SJCRH30 (cell line): ENCODE data around the gene PRKN. TPM values are rescaled to one million over a fixed set of nuclear protein-coding genes. Genes with fewer than 3 reads are reported as not detected.

Experiments
- DNase-seq, 2 experiments: peaks; one replicate each; pipeline ENCODE4 v3.0.0-alpha.2; 2015 to 2020
- H3K27ac ChIP-seq: fragments of 250-450 bp; sonication (Bioruptor Pico); 2 replicates; pipeline ENCODE4 v1.5.1; 2020; ENCODE audit warnings: mild to moderate bottlenecking, moderate library complexity
- H3K27me3 ChIP-seq: fragments of 250-450 bp; sonication (Bioruptor Pico); 2 replicates; pipeline ENCODE4 v1.5.1; 2020; ENCODE audit warnings: mild to moderate bottlenecking, moderate library complexity
- H3K36me3 ChIP-seq: fragments of 250-450 bp; sonication (Bioruptor Pico); 2 replicates; pipeline ENCODE4 v1.5.1; 2020; ENCODE audit warnings: mild to moderate bottlenecking, moderate library complexity
- H3K4me1 ChIP-seq: fragments of 250-450 bp; sonication (Bioruptor Pico); 2 replicates; pipeline ENCODE4 v1.5.1; 2020; ENCODE audit warnings: mild to moderate bottlenecking, moderate library complexity
- H3K4me3 ChIP-seq: fragments of 250-450 bp; sonication (Bioruptor Pico); 2 replicates; pipeline ENCODE4 v1.5.1; 2020; ENCODE audit warnings: mild to moderate bottlenecking, moderate library complexity
- H3K9me3 ChIP-seq: fragments of 250-450 bp; sonication (Bioruptor Pico); replicated peaks from 2 replicates; pipeline ENCODE4 v1.5.1; 2020; ENCODE audit warnings: mild to moderate bottlenecking, moderate library complexity
- total RNA-seq: library from RNA; depleted of rRNA; stranded (reverse); fragments of >200 nt; shearing (Covaris generic); gene quantifications from 2 replicates; pipeline ENCODE4 v1.2.3, GENCODE V29; 2014

PRKN gene
- total RNA-seq, 1 experiment from 2014 or later = not detected

- H3K9me3 ChIP-seq = no peaks in the 10 kb centered on the region
- no peaks in the 10 kb centered on the region for H3K27me3 ChIP-seq
- no peaks in the 10 kb centered on the region for H3K36me3 ChIP-seq
- H3K4me1 ChIP-seq = peaks cover 54% of the 10 kb centered on the region
- H3K27ac ChIP-seq = peak overlapping the region; percentile 64; the same call in 1 of the 2 replicates
- H3K4me3 ChIP-seq = no peak overlapping the region
- DNase-seq = no peak
Measured at GRCh38 chr6:161414707-161415106, 1312.9 kb downstream of the PRKN start.

DNA sequence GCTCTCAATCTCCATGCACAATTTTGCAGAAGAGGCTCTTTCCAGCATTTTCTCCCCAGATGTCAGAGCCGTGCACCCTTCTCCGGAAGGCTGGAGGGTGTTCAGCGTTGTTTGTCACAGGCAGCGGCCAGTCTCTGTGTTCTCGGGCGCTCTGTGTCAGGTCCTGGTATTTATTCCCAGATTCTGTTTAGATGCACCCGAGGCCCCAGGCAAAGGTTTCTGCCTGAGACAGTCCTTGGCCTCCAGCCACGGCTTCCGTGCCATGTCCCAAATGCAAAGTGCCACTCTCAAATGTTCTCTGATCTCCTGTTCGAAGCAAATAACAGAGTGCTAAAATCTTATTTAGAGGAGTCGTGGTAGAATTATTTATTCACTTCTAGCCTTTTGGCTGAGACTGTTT is 1313.4 kb downstream of the PRKN start:
- peak overlapping the region; percentile 7; the same call in 1 of the 2 replicates for H3K4me3 ChIP-seq
- H3K4me1 ChIP-seq = peaks cover 52% of the 10 kb centered on the region
- no peaks in the 10 kb centered on the region for H3K27me3 ChIP-seq
- DNase-seq = peak in 1 of 2 experiments; percentile 47
- H3K36me3 ChIP-seq = no peaks in the 10 kb centered on the region
- H3K9me3 ChIP-seq = no peaks in the 10 kb centered on the region
- H3K27ac ChIP-seq = peak overlapping the region; percentile 64

- no peaks in the 10 kb centered on the region for H3K36me3 ChIP-seq
- DNase-seq = peak; percentile 80 to 89
- peak overlapping the region; percentile 64 for H3K27ac ChIP-seq
- peak overlapping the region; percentile 7; the same call in 1 of the 2 replicates for H3K4me3 ChIP-seq
- H3K9me3 ChIP-seq = no peaks in the 10 kb centered on the region
- H3K4me1 ChIP-seq = peaks cover 47% of the 10 kb centered on the region
- H3K27me3 ChIP-seq = no peaks in the 10 kb centered on the region
Measured at GRCh38 chr6:161413355-161413771, 1314.2 kb downstream of the PRKN start.

- Histone ChIP-seq H3K4me1 (peaks cover 46% of the 10 kb centered on the region), H3K27me3 (no peaks in the 10 kb centered on the region), H3K4me3 (no peak overlapping the region), H3K36me3 (no peaks in the 10 kb centered on the region), H3K27ac (peak overlapping the region; percentile 64), H3K9me3 (no peaks in the 10 kb centered on the region)
- DNase-seq = no peak
Measured at GRCh38 chr6:161412795-161413194, 1314.8 kb downstream of the PRKN start.

DNA sequence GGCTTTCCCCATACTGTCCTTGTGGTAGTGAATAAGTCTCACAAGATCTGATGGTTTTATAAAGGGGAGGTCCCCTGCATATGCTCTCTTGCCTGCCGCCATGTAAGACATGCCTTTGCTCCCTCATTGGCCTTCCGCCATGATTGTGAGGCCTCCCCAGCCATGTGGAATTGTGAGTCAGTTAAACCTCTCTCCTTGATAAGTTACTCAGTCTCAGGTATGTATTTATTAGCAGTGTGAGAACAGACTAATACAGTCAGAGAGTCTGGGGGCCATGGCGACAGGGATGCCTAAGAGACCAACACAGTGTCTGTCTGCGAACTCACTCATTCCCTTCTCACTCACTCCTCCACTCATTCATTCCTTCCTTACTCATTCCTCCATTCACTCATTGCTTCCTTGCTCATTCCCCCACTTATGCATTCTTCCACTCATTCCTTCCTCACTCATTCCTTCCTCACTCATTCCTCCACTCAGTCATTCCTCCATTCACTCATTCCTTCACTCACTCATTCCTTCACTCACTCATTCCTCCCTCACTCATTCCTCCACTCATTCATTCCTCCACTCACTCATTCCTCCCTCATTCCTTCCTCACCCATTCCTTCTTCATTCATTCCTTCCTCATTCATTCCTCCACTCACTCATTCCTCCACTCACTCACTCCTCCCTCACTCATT is 1316.2 kb downstream of the PRKN start:
- H3K4me3 ChIP-seq = no peak overlapping the region
- peaks cover 49% of the 10 kb centered on the region for H3K4me1 ChIP-seq
- no peaks in the 10 kb centered on the region for H3K9me3 ChIP-seq
- H3K27me3 ChIP-seq = no peaks in the 10 kb centered on the region
- H3K27ac ChIP-seq = no peak overlapping the region
- H3K36me3 ChIP-seq = no peaks in the 10 kb centered on the region
- DNase-seq = no peak

DNA sequence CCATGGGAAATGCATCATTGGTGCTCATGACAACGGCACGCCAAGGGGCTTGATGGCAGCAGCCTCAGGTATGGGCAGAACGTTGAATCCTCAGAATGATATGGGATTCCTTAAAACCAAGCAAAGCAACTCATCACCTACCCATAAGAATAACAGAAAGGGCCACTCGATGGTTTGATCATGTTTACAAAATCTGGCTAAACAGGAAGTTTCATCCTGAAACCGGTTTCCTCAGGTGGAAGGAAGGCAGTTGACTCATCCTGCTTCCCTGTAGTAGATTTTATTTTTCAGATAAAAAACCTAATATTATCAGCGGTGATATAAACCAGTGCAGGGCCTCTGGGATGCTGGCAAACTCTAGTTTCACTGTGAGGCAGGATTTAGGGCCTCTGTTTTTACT is 1316.8 kb downstream of the PRKN start:
- Histone ChIP-seq H3K27me3 (no peaks in the 10 kb centered on the region), H3K27ac (no peak overlapping the region), H3K4me3 (no peak overlapping the region), H3K4me1 (peaks cover 47% of the 10 kb centered on the region), H3K36me3 (no peaks in the 10 kb centered on the region), H3K9me3 (no peaks in the 10 kb centered on the region)
- no peak for DNase-seq

DNA sequence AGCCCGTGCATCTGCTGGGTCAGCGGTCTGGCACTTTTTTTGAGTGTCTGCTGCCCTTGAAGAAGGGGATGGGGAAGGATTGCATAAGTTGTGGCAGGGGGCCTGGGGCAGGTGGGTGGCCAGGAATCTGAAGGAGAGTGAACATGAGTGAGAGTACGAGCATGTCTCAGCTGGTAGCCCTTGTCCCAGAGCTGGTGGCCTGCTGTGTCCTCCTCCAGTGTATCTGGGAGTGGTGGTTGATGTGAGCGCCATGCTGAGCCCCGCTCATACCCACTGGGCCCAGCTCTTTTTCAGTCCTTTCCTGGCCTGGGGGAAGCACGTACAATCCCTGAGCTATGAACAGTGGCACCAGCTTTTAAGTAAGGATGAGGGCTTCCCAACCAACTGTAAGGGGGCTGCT is 1317.5 kb downstream of the PRKN start:
- H3K36me3 ChIP-seq = no peaks in the 10 kb centered on the region
- H3K27me3 ChIP-seq = no peaks in the 10 kb centered on the region
- H3K9me3 ChIP-seq = no peaks in the 10 kb centered on the region
- no peak overlapping the region for H3K27ac ChIP-seq
- H3K4me3 ChIP-seq = no peak overlapping the region
- peaks cover 44% of the 10 kb centered on the region for H3K4me1 ChIP-seq
- no peak for DNase-seq

- H3K4me1 ChIP-seq = peaks cover 37% of the 10 kb centered on the region
- no peaks in the 10 kb centered on the region for H3K36me3 ChIP-seq
- no peak overlapping the region for H3K27ac ChIP-seq
- H3K27me3 ChIP-seq = no peaks in the 10 kb centered on the region
- H3K4me3 ChIP-seq = no peak overlapping the region
- no peaks in the 10 kb centered on the region for H3K9me3 ChIP-seq
- no peak for DNase-seq
Measured at GRCh38 chr6:161409353-161409752, 1318.2 kb downstream of the PRKN start.

- H3K36me3 ChIP-seq = no peaks in the 10 kb centered on the region
- DNase-seq = no peak
- peak overlapping the region; percentile 70 for H3K27ac ChIP-seq
- H3K9me3 ChIP-seq = 0 out of 2 replicates have a peak, but pooled peaks cover 2% of the 10 kb centered on the region
- peaks cover 24% of the 10 kb centered on the region for H3K4me1 ChIP-seq
- no peaks in the 10 kb centered on the region for H3K27me3 ChIP-seq
- H3K4me3 ChIP-seq = no peak overlapping the region
Measured at GRCh38 chr6:161408041-161408440, 1319.5 kb downstream of the PRKN start.

DNA sequence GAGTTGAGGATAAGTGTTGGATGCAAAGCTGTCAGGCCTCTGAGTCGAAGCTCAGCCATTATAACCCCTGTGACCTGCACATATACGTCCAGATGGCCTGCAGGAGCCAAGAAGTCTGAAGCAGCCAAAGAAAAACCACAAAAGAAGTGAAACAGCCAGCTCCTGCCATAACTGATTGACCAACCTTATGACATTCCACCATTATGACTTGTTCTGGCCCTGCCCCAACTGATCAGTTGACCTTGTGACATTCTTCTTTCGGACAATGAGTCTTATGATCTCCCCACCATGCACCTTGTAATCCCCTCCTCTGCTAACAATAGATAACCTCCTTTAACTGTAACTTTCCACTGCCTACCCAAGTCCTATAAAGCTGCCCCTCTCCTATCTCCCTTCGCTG is 1320.0 kb downstream of the PRKN start:
- Histone ChIP-seq H3K27me3 (no peaks in the 10 kb centered on the region), H3K36me3 (no peaks in the 10 kb centered on the region), H3K27ac (peak overlapping the region; percentile 70), H3K4me1 (peaks cover 20% of the 10 kb centered on the region), H3K9me3 (0 out of 2 replicates have a peak, but pooled peaks cover 2% of the 10 kb centered on the region), H3K4me3 (no peak overlapping the region)
- peak; percentile 52 to 60 for DNase-seq

DNA sequence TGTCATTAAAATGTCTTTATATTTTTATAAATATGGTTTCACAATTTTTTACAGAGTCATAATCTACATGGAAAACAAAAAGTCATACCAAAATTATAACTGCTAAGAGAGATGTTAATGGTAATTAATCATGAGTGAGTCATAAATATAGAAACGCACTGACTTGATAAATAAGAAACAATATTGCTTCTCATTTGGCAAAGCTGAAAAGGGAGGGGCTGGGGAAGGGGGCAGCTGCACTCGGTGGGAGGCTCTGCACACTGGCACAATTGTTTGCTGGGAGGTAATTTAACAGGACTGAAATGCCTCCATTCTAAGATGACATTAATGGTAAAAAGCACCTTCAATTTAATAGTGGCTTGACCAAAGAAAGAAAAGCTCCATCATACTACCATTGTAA is 1320.5 kb downstream of the PRKN start:
- Histone ChIP-seq H3K36me3 (no peaks in the 10 kb centered on the region), H3K27ac (peak overlapping the region; percentile 70), H3K4me3 (no peak overlapping the region), H3K9me3 (0 out of 2 replicates have a peak, but pooled peaks cover 2% of the 10 kb centered on the region), H3K4me1 (peaks cover 20% of the 10 kb centered on the region), H3K27me3 (no peaks in the 10 kb centered on the region)
- peak; percentile 66 to 74 for DNase-seq

DNA sequence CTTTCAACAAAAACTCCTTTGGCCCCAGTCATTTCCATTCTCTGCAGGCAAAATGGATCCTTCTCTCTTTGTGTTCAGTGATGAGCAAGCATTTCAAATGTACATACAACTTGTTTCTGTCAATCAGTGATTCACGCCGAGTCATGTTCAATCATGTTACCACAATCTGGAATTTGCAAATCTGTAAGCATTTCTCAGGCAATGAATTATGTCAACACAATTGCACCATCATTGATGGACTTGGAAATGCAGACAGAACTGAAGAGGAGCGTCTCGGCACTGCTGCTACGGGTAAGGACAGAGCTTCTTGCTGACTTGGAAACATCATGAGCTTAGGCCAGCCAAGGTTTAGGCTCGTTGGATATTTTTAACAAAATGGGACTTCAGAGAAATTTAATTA is 1320.9 kb downstream of the PRKN start:
- Histone ChIP-seq H3K27me3 (no peaks in the 10 kb centered on the region), H3K4me1 (peaks cover 20% of the 10 kb centered on the region), H3K36me3 (no peaks in the 10 kb centered on the region), H3K4me3 (no peak overlapping the region), H3K27ac (peak overlapping the region; percentile 70), H3K9me3 (0 out of 2 replicates have a peak, but pooled peaks cover 2% of the 10 kb centered on the region)
- DNase-seq = peak; percentile 51 to 66

GRCh38 chr6:161405418-161405817 is 1322.1 kb downstream of the PRKN start:
- Histone ChIP-seq H3K27me3 (no peaks in the 10 kb centered on the region), H3K9me3 (0 out of 2 replicates have a peak, but pooled peaks cover 2% of the 10 kb centered on the region), H3K4me1 (peaks cover 20% of the 10 kb centered on the region), H3K4me3 (no peak overlapping the region), H3K36me3 (no peaks in the 10 kb centered on the region), H3K27ac (no peak overlapping the region)
- no peak for DNase-seq

- Histone ChIP-seq H3K4me1 (peaks cover 20% of the 10 kb centered on the region), H3K27me3 (no peaks in the 10 kb centered on the region), H3K27ac (no peak overlapping the region), H3K36me3 (no peaks in the 10 kb centered on the region), H3K9me3 (0 out of 2 replicates have a peak, but pooled peaks cover 2% of the 10 kb centered on the region), H3K4me3 (no peak overlapping the region)
- DNase-seq = no peak
Measured at GRCh38 chr6:161403717-161404116, 1323.8 kb downstream of the PRKN start.

DNA sequence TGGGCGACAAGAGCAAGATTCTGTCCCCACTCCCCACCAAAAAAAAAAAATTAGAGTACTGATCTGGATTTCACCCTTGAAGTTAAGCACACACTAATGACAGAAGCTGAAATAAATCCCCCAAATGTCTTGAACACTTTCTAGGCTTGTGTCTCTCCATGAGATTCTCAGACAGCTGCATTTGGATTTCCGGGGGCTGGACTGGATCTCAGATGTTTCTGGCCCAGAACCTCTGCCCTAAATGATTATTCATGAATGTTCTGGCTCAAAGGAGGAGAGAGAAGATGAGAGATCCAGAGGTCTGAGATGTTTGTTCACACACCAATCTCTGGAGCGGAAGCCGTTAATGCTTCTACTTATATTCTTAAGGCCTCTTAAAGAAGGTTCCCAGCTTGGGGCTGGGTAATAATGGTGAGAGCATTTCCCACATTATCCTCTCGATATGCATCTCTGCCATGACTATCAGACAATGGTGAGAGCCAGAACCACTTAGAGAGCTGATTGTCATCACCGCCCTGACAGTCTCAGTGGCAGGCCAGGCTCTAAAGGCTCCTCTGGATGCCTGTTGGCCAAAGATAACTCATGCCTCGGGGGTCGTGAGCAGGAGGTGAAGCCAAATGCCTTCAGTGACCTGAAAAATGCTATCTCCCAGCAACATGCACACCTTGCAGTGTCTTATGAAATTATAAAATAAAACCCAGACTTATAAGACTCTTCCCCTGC is 1325.8 kb downstream of the PRKN start:
- no peaks in the 10 kb centered on the region for H3K27me3 ChIP-seq
- no peak overlapping the region for H3K27ac ChIP-seq
- H3K4me3 ChIP-seq = no peak overlapping the region
- 0 out of 2 replicates have a peak, but pooled peaks cover 2% of the 10 kb centered on the region for H3K9me3 ChIP-seq
- DNase-seq = no peak
- peaks cover 7% of the 10 kb centered on the region for H3K4me1 ChIP-seq
- no peaks in the 10 kb centered on the region for H3K36me3 ChIP-seq
